Measurements from ENCODE around the gene MUC4.

DNA sequence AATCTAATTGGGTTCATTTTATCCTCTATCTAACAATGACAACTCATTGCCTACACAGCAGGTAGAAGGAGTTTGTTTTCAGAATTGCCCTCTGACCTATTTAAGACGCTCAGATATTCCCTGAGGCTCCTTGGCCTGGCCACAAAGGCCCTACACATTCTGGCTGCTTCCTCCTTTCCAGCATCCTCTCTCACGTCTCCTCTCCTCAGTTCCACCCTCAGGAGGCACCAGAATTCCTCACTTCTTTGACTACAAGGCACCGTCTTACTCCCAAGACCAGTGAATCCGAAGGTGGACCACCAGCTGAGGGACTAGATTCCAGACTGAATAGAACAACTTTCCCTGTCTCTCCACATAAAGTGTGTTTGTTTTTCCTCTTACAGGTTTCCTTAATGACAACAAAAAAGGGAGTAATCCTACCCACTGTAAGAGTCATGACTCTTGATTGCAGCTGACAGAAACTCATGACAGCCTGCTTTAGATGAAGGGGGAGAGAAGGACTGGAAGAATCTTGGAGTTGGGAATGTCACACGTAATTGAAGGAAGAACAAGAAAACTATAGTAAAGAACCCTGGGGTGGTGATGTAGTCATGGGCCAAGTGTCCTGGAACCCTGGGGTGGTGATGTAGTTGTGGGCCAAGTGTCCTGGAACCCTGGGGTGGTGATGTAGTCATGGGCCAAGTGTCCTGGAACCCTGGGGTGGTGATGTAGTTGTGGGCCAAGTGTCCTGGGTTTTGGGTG lies 112.9 kb downstream of the MUC4 start:
- TF ChIP-seq CTCF (conservative IDR thresholded peaks at IDR 0.05; ENCODE audit: low read depth in 2 of 2) (no peak), JUNB (IDR thresholded peaks at IDR 0.05; ENCODE audit: unreplicated experiment) (no peak)
